Cortex of kidney (tissue), 1 donor: Measurements from ENCODE around the gene ZNF837.
A peak's percentile ranks its signal among the peaks of the same experiment; 100 is the strongest.
"Not testable (repeated sequence)": the region's sequence is repeated elsewhere in the genome, so short reads cannot be mapped to it uniquely, and the experiment has no call there.

Source experiments
- DNase-seq: peaks from one replicate; lab custom pipeline; 2025; lab: John Stamatoyannopoulos, UW

Gene ZNF837

DNA sequence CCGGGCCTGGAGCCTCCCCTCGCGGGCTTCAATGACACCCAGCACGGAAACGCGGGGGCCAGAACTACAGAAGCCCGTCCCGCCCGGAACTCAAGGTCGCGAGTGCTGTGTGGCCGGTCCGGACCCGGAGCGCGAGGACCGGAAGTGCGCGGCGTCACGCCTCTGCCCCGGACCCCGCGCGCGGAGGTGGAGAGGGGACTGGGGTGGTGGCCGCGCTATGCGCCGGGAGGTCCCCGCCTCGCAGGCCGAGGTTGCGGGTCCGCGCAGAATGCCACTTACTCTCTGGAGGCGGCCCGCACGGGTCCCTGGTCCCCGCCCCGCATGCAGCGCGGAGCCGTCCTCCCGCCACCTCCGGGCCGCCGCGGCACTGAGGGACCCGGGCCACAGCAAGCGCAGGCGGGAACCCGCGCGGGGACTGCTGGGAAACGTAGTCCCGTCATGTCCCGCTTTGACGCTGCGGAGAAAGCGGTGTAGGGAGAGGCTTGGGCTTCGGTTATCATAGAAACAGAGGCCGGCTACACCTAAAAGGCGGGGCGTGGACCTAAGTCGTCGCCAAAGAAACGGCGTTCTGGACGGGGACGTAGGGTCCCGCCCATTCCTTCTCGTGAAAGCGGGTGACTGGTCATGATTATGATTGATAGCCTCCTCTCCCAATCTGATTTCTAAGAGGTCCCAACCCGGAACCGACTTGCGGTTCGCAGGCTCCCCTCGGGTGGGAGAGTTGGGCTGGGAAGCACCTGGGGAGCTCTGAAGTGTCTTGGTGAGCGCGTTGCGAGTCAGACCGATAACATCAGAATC lies at the start of gene ZNF837:
Gene ZNF837, minus strand, starts transcription at position 369 of the 798 bp plus-strand sequence. CDS start 11,698 bp downstream, outside the sequence.
- DNase-seq: peak; percentile 76

DNA sequence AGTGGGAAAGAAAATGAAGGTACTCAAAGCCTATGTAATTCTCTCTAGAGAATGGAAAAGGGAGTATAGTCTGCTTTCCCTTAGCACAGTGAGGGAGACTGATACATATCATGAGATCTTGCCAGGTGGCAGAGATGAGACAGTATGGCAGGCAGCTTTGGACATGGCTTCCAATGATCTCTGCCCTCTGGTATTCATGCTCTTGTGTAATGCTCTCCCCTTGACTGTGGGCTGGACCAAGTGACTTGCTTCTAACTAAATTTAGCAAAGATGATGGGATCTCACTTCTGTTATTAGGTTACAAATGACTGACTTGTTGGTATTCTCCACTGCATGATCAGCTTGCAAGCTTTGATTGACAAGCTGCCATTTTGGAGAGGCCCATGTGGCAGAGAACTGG lies 48.9 kb upstream of the ZNF837 start:
- no peak for DNase-seq

DNA sequence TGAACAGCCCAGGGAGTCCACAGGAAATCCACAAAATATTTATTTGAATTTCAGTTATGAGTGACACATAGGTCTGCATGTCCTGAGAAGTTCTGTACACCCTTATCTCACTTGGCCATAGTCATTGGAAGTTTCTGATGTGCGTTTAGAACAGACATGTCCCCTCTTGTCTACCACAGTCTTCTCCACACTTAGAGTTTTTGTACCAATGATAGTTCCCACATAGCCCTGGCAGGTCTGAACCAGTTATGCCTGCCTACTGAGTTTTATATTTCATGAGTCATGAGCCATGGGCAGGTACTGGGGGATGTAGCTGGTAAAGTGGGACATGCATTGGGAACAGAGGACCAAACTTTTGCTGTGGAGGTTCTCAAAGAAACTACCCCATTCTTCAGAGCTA lies 47.8 kb upstream of the ZNF837 start:
- no peak for DNase-seq

DNA sequence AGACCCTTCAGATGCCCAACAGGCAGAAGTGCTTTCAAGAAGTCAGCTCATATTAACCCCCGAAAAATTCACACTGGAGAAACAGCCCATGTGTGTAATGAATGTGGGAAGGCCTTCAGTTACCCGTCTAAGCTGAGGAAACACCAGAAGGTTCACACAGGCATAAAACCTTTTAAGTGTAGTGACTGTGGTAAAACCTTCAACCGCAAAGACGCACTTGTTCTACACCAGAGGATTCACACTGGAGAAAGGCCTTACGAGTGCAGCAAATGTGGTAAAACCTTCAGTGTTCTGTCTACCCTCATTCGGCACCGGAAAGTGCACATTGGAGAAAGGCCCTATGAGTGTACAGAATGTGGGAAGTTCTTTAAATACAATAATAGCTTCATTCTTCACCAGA lies 36.2 kb upstream of the ZNF837 start:
- DNase-seq: no peak

DNA sequence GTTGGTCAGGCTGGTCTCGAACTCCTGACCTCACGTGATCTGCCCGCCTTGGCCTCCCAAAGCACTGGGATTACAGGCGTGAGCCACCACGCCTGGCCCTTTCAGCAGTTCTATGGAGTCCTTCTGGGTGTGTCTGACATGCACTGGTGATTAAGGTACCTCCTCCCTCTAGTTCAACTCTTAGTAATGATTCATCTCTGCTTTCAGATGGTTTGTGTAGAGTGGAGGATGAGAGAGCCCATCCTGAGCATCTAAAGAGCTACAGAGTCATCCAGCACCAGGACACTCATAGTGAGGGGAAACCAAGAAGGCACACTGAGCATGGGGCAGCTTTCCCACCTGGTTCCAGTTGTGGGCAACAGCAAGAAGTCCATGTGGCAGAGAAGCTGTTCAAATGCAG lies 35.8 kb upstream of the ZNF837 start:
- no peak for DNase-seq

DNA sequence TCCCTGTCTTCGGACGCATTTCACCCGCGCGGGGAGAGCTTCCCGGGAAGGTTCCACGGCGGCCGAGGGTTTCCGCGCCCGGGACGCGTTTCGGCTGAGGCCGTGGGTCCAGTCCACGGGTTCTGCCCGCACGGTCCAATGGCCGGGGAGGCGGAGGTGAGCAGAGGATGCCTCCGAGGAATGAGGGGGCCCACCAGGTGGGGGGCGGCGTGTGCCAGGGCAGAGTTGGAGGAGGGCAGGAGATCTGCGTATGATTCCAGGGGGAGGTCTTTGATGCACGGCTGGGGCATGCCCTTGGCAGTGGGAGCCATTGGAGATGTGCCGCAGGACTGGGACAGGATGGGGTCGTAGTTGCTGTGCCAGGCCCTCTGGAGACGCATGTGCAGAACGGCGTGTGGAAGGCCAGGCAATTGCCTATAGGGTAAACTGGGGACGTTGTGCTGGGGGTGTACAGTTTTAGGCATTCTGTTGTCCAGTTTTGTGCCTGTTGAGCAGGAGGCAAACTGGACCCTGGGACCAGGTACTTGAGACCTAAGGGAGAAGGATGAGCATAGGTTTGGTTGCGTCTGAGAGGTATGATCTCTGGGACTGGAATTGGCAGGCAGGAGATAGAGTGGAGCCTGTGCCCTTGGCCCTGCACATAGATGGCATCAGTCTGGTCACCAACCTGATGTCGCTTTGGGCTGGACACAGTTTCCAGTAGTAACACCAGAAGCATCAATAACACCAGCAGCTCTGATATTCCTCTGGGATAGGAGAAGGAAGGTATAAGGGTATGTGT lies 28.4 kb upstream of the ZNF837 start:
- no peak for DNase-seq

DNA sequence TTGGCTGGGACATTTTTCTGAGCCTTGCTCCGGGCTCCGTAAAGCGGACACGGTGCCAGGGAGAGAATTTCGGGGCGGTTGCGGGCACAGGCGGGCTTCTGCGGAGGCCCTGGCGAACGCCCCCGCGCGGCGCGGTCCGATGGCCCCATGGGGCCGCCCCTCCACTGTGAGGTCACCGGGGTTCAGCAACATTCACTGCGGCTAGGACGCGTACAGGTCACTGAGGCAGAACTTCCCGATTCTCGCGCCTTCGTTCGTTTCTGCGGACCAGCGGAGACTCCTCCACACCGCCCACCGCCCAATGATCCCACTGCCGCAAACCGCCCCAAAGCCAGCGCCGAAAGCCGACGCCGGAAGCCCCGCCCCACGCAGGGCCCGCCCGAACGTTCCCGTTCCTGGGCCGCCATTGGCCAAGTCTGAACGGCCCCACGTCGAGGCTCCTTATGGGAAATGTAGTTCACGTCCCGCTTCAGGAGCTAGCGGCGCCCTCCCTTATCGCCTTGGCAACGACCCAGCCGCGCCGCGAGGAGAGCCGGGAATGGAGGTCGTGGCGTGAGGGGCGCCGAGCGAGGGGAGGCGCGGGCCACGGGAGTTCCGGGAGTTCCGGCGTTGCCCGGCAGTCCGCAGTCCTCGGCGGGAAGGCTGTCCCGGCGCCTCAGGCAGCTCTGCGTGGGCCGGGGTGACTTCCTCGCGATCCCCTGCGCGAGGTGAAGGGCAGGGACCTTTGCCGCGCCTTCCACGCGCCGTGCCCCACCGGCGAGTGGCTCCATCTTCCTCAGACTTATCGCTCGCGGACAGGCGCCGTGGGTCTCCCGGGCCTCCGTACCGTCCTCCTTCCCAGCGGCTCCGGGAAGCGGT lies 27.6 kb upstream of the ZNF837 start, which contains the start of gene ZNF584:
Gene ZNF584, plus strand, starts transcription at position 498 of the 858 bp plus-strand sequence. CDS start 499 bp downstream, outside the sequence.
- DNase-seq: peak; percentile 79

DNA sequence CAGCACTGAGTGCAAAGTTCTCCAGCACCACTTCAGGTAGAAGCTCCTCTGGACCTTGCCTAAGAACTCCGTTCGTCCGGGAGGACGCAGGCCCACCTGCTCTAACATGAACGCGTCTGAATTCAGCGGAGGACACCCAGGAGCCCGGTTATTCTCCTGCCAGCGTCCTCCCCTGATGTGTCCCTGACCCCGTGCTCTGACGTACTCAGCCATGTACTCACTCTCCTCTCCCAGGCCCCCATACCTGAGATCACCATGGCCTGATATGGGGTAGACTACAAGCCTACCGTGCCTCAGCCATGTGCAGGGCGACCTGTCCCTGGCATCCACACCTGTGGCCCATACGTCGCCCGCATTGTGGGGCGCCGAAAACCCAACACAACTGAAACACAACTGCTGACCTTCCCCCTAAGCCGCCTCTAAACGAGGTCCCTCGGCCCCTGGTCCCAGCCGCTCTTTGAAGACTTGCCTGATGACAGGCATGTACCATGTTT lies 26.9 kb upstream of the ZNF837 start:
- no peak for DNase-seq

DNA sequence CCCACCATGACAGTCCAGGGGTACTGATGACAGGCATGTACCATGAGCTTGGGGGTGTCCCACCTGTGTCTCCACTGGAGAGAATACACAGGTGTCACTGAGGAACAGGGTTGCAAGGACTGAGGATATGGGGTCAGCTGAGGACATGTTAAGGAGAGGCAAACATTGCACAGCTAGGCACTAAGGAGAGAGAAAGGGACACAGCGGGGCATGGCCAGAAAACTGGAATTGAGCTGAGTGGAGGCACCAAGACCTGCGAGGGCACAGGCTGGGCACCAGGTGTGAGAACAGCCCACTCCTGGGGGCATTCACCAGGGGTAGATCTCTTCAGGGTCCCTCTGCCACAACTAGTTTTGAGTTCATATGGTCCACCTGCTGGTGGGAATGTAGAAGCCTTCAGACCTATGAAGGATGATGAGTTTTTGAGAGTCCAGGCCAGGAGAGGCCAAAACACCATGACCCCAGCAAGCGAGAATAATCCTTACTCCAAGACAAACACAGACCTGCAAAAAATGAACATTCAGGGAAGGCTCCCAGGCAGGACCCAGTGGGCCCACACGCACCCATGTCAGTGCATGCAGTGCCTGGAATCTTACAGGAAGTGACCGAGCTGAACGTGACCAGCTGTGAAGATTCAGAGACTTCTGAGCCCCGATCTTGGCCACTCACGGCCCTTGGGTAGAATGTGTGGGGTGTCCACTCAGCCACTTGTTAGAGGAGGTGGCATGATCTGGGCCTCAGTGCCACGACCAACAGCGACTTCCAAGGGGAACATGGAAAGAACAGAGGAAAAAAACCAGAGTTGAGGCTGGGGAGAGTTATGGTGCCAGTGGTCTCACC lies 26.2 kb upstream of the ZNF837 start:
- no peak for DNase-seq

DNA sequence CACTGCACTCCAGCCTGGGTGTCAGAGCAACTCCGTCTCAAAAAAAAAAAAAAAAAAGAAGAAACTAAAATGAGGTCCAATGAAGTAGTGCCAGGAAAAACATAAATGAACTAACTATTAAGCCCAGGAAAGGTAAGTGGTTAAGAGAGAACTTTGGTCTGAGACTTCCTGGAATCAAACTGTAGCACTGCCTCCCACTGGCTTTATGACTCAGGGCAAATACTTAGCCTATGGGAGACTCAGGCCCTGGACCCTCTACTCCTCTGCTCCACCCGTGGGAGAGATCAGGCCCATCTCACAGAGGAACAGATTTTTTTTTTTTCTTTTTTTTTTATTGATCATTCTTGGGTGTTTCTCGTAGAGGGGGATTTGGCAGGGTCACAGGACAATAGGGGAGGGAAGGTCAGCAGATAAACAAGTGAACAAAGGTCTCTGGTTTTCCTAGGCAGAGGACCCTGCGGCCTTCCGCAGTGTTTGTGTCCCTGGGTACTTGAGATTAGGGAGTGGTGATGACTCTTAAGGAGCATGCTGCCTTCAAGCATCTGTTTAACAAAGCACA lies 23.2 kb upstream of the ZNF837 start:
- not testable (repeated sequence) for DNase-seq

DNA sequence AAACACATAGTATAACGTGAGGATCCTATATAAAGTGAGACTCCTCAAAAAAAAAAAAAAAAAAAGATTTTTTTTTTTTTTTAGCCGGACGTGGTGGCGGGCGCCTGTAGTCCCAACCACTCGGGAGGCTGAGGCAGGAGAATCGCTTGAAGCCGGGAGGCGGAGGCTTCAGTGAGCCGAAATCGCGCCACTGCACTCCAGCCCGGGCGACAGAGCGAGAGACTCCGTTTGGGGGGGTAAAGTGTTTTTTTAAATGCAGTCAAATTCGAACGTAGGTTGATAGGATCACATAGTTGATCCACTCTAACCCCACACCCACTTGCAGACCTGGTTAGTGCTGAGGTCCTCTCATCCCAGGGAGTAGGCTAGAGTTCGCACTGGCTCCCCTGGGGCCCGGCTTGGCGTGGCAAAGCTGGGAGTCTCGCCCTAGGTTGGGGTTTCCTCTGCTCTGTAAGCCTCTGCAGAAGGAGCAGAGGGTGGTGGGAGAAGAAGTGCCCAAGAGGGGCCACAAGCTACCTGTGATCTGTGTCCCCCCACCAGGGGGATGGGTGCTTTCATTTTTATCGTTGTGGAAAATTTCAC lies 21.1 kb upstream of the ZNF837 start:
- no peak for DNase-seq

DNA sequence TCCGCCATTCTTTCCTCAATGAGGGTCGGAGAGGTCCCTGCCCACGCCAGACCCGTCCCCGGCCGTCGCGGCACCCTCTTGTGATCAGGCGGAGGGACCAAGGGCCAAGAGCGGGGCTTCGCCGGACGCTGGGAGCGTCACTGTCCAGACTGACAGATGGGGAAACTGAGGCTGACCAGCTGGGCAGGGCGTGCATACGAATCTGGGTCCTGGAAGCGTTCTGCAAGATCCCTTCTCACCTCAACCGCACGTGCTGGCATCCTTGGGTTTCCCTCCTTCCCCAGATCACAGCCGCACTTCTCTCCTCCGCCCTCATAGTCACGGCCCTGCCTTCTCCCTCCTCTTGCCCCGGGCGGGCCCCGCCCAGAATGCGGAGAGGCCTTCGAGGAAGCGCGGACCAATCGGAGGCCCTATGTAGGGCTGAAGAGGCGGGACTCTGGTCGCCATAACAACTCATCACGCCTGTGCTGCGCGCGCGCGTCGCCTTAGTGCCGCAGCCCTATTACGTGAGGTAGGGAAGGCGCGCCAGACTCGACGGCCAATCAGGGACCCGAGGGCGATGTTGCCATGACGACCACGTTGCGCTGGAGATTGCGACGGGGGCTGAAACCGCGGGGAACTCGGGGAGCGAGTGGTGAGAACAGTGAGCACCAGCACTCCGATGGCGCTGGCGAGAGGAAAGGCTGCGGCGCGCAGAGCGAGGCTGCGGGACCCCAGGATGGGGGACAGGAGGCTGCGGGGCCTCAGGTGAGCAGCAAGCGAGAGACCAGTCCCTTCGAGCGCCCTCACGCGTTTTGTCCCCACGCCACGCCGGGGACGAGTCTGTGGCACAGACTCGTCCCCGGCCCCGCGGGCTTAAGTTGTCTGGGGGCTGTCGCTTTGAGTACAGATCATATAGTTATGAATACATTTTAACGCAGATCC lies 20.3 kb upstream of the ZNF837 start:
- no peak for DNase-seq

DNA sequence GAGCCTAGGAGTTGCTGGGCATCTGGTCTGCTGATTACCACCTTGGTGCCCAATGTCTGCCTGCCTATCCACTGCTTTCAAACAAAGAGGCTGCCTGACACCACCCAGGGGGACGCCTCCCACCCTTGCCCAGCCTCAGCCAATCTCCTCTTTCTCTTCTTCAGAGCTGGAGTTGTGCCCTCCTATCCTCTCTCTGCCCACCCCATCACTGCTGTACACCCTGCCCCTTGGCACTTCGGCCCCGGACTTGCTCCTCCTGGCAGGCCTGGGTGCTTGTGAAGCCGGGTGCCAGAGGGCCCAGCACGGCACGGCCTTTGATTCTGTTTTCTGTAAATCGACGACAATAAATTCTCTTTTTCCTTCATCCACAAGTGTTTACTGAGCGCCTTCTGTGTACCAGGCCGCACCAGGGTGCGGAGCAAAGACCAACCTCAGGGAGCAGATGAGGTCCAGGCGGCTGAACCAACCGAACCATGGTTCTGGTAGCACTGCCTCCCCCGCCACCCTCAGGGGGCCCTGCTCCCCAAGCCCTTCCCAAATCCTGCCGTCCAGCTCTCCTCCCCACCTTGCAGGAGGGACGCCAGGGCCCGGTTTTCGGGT lies 19.6 kb upstream of the ZNF837 start:
- no peak for DNase-seq

DNA sequence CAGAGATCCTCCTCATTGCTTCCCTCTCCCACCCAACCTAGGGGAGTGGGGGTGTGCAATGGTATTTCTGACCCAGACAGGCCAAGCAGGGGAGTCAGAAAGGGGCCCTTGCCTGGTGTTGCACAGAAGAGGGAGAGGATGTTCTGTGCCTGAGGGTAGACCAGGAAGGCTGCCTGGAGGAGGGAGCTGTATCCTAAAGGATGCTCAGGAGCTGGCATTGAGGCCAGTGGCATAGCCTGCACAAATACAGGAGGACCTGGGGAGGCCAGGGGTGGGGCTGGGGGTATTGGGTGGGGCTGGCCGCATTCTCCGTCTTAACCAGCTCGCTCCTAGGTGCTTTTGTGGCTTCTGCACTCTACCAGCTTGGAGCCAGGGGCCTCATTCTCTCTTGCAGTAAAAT lies 19.1 kb upstream of the ZNF837 start:
- DNase-seq: no peak

DNA sequence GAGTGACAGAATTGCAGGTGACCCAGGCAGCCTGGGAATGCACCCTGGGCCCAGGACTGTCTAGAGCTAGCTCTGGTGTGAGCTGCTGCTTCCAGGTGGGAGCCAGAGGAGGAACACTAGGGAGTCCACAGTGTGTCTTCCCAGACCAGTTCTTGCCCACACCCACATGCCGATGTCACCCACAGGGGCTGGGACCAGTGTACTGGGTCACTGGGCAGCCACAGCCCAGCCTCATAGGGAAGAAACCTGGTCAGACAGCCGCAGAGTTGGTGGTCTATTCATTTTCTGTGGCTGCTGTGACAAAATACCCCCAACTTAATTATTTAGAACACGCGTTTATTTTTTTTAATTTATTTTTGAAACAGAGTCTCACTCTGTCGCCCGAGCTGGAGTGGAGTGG lies 17.7 kb upstream of the ZNF837 start:
- no peak for DNase-seq

DNA sequence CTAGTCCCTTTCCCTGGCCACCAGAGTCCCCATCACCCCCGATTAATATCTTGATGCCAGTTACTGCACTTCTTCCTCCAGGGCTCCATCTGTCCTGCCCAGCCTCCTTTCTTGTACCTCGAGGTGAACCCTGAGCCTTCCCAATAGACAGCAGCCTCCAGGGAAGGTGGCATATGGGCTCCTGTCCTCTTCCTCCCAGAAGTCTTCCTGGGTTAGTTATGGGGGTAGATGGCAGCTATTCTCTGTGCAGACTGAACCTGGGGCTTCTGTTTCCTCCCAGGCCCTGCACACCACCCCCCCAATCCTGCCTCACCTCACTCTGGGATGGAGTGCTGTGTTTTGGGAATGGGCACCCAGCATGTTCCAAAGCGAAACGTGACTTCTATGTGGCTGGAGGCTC lies 17.3 kb upstream of the ZNF837 start:
- DNase-seq: no peak

DNA sequence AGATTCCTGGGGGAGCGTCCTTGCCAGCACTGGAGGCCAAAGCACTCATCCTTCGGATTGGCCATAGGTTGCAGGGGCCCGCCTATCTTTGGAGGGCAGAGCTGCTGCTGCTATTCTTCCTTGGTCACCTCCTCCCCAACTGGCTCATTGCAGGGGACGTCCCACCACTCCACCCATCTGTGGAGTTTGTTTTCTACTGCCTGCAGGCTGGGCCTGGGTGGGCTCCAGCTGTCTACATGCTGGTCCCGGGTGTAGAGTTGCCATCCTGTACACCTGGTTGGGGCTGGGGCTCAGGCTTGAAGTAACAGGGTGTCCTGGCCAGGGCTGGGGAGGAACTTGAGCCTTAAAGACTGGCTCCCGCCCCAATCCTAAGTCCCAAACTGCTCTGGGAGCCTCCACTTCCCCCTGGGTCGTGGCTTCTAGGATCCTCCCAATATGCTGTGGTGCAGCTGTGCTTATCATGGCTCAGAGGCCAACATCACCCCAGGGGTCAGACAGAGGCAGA lies 16.8 kb upstream of the ZNF837 start:
- no peak for DNase-seq

DNA sequence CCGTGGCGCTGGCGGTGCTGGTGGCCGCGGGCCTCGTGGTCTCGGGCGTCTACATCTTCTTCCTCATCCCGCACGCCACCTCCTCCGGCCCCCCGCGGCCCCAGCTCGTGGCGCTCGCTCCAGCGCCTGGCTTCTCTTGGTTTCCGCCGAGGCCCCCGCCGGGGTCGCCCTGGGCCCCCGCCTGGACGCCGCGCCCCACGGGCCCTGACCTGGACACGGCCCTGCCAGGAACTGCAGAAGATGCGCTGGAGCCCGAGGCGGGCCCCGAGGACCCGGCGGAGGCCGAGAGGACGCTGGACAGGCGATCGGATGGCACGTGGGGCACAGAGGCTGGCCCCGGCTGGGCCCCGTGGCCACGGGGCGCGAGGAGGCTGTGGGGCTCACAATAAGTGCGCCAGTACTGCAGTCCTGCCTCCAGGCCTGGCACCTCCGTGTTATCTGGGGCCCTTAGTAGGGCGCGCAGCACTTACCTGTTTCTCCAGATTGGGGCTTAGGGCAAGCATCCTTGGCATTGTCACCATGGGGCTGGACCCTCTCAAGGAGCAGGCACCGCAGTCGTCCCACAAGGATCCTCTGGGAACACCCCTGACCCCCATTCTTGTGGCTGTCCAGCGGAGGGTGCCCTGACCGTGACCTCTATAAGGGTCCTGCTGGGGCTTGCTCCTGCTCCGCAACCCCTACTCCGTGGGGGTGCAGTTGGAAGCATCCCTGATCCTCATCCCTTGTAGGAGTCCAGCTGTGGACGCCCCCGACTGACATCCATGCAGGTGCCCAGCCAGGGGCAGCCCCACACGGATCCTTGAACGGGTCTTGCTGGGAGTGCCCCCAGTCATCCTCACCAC lies 16.1 kb upstream of the ZNF837 start:
- no peak for DNase-seq
